ENCODE data around the gene SMCP. TPM values are rescaled to one million over a fixed set of nuclear protein-coding genes. Genes with fewer than 3 reads are reported as not detected.

SMCP gene
- total RNA-seq, 1 donor from 2014 or later, result not detected

DNA sequence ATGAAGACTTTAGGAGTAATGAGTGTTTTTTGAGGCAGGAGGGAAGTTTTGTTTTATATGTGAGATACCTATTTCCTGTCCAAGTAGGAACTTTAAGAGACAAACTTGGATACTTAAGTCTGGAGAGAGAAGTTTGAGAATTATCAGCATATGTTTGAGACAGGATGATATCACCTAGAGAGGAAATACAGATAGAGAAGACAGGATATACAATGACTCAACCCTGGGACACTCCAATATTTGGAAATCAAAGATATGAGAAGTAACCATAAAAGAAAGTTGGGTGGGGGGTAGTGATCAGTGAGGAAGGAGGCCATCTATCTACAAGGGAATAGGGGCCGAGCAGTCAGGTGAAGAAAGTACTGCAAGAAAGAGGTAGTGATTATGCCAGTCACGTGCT is 11.8 kb upstream of the SMCP start:
- no peaks in the 10 kb centered on the region for H3K27me3 ChIP-seq
- TF ChIP-seq CTCF (IDR thresholded peaks at IDR 0.05), result no peak
- TF ChIP-seq POLR2A (IDR thresholded peaks at IDR 0.05), result no peak
- no peak for TF ChIP-seq POLR2AphosphoS5 (IDR thresholded peaks at IDR 0.05; ENCODE audit: insufficient read depth in 1 of 2, low read depth in 1 of 2)
- H3K27ac ChIP-seq, result no peak overlapping the region
- no peak overlapping the region for H3K4me3 ChIP-seq
- H3K36me3 ChIP-seq, result no peaks in the 10 kb centered on the region
- H3K9me3 ChIP-seq, result no peaks in the 10 kb centered on the region
- intact Hi-C loops (cut with DNase I), result no loop called here
- H3K4me1 ChIP-seq, result no peaks in the 10 kb centered on the region
- no peak for DNase-seq (ENCODE audit: extremely low spot score in 2 of 2)

DNA sequence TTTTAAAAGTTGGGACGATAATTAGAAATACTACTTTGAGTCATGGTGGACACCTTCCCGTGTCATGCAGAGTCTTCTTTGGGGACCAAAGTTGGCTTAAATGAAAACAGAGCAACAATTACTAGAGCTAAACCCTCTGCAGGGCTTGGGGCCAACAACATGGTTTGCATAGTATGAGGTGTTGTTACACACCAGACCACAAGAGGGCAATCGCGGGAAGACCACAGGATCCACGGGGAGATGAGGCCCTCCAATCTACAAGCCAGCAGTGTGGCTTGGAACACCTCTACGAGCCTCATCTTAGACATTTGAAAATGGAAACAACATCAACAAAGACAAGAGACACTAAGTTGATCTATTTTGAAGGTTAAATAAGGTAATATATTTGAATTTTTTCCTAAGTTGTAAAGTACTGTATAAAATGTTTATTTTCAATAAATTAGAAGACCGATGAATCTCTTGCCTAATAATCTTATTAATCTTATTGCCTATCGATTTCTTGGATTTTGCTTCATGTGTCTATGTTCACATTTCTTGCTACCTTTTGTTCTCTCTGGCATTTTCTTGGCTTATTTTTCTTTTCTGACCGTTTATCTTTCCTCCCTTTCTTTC is 8.2 kb upstream of the SMCP start:
- Histone ChIP-seq H3K27me3 (no peaks in the 10 kb centered on the region), H3K36me3 (no peaks in the 10 kb centered on the region), H3K9me3 (no peaks in the 10 kb centered on the region), H3K4me1 (no peaks in the 10 kb centered on the region), H3K27ac (no peak overlapping the region), H3K4me3 (no peak overlapping the region)
- intact Hi-C loops (cut with DNase I), result no loop called here
- no peak for DNase-seq (ENCODE audit: extremely low spot score in 2 of 2)
- TF ChIP-seq CTCF (IDR thresholded peaks at IDR 0.05) (peak; percentile 36 to 44 (median 44)), POLR2AphosphoS5 (IDR thresholded peaks at IDR 0.05; ENCODE audit: insufficient read depth in 1 of 2, low read depth in 1 of 2) (no peak)

- Histone ChIP-seq H3K27me3 (no peaks in the 10 kb centered on the region), H3K4me3 (no peak overlapping the region), H3K4me1 (no peaks in the 10 kb centered on the region), H3K27ac (no peak overlapping the region), H3K9me3 (no peaks in the 10 kb centered on the region), H3K36me3 (no peaks in the 10 kb centered on the region)
- no peak for DNase-seq (ENCODE audit: extremely low spot score in 2 of 2)
- intact Hi-C loops (cut with DNase I), result no loop called here
- TF ChIP-seq POLR2A (IDR thresholded peaks at IDR 0.05), result no peak
Observed at GRCh38 chr1:152870831-152871730, 7.0 kb upstream of the SMCP start.

- no peak for TF ChIP-seq POLR2A (IDR thresholded peaks at IDR 0.05)
- TF ChIP-seq CTCF (IDR thresholded peaks at IDR 0.05), result no peak
- TF ChIP-seq POLR2AphosphoS5 (IDR thresholded peaks at IDR 0.05; ENCODE audit: insufficient read depth in 1 of 2, low read depth in 1 of 2), result no peak
- Histone ChIP-seq H3K4me3 (no peak overlapping the region), H3K9me3 (no peaks in the 10 kb centered on the region), H3K27me3 (no peaks in the 10 kb centered on the region), H3K4me1 (no peaks in the 10 kb centered on the region), H3K27ac (no peak overlapping the region), H3K36me3 (no peaks in the 10 kb centered on the region)
- intact Hi-C loops (cut with DNase I), result no loop called here
- no peak for DNase-seq (ENCODE audit: extremely low spot score in 2 of 2)
Observed at GRCh38 chr1:152871731-152872126, 6.4 kb upstream of the SMCP start.

- intact Hi-C loops (cut with DNase I), result no loop called here
- no peak for DNase-seq (ENCODE audit: extremely low spot score in 2 of 2)
- Histone ChIP-seq H3K36me3 (no peaks in the 10 kb centered on the region), H3K4me3 (no peak overlapping the region), H3K9me3 (no peaks in the 10 kb centered on the region), H3K27me3 (no peaks in the 10 kb centered on the region), H3K4me1 (no peaks in the 10 kb centered on the region), H3K27ac (no peak overlapping the region)
- TF ChIP-seq CTCF (IDR thresholded peaks at IDR 0.05), result no peak
- TF ChIP-seq POLR2A (IDR thresholded peaks at IDR 0.05), result no peak
- no peak for TF ChIP-seq POLR2AphosphoS5 (IDR thresholded peaks at IDR 0.05; ENCODE audit: insufficient read depth in 1 of 2, low read depth in 1 of 2)
Observed at GRCh38 chr1:152873495-152873894, 4.6 kb upstream of the SMCP start.
